HG03139 (cell line): Measurements from ENCODE around the gene TEKT3.

Experiments
- ATAC-seq: cut with Tn5 transposase; IDR thresholded peaks from one replicate; pipeline ENCODE4 v1.9.1; 2021; ENCODE audit not compliant: unreplicated experiment

The TEKT3 gene

DNA sequence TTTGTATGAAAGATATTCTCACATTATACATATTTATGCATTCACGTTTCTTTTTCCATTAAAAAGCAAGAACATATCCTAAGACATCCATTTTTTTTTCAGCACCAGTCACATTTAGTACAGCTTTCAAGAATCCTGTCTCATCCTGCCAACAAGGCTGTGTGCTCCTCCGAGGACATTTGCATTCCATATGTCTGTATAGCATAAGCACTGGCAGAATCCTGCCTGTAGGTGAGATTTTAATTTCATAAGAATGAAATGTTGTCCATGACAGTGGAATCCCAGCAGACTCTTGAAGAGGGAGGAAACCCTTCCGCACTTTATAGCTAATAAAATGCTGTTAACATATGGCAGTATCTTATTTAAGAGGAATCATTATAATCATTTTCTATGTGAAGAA is 73.4 kb downstream of the TEKT3 start:
- no peak for ATAC-seq

DNA sequence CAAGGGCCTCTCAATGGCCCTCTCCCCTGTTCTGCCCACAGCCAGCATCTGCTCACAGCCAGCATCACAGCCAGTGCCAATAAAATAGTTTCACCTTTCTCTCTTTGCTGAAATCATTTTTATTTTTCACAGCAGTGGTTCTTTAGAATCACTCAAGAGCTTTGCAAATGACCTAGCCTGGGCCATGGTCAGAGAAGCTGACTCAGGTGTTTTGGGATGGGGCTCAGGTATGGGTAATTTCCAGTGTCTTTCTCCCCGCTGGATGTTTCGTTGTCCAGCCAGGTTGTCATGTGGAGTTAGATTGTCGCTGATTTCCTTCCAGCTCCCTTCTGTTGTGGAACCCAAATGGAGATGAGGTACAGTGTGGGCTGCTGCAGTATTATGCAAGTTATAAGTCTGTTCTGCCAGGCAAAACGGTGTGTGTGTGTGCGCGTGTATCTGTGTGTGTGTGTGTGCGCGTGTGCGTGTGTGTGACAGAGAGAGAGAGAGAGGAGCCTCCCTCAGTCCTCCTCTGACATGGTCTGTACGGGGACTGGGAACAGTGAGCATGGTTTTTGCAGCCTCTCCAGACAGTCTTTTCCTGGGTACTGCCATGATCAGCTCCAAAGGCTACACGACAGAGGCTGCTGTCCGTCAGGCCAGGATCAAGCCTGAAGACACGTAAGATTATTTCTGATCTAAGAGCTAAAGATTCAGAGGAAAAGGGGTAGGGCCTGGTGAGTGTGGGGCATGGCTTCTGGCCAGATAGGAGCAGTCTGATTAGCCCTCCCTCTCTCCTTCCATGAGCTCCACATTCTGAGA is 74.9 kb downstream of the TEKT3 start:
- ATAC-seq, result no peak

DNA sequence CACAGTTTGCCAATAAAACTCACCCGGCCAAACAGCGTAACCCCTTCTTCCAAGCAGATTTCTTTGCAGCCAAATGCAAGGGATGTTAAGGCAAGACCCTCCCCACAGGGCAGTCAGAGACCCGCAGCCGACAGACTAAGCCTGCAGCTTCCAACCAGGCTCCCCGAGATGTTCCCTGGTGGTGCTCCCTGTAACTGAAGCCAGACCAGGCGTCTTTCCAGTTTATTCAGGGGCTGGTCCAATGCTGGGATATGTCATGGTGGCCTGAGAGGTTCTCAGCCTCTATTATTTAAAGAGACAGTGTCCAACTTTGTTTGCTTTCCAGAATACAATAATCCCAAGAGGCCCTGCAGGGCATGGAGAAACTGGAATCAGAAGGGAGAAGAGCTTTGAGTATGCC is 76.3 kb downstream of the TEKT3 start, which contains the start of gene PMP22:
TSS of gene PMP22 (minus strand) at position 196 of the 400 bp plus-strand sequence. CDS start 4,599 bp downstream, outside the sequence.
- no peak for ATAC-seq

DNA sequence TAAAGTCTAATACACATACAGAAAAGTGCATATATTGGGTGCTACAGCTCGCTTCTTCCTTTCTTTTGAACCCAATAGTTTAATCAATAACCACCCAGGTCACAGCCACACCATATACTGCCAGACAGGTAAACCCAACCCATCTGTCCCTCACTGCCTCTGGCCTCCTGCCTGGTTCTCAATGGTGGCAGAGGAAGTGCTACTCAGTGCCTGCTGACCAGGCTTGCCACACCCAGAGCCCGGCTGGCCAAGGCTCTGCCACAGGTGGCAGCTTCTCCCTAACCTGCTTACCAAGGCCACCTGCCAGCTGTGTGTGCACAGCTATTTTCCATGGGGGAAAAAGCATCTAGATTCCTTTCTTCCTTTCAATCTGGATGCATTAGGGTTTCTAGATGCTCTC is 76.9 kb downstream of the TEKT3 start:
- ATAC-seq, result no peak

DNA sequence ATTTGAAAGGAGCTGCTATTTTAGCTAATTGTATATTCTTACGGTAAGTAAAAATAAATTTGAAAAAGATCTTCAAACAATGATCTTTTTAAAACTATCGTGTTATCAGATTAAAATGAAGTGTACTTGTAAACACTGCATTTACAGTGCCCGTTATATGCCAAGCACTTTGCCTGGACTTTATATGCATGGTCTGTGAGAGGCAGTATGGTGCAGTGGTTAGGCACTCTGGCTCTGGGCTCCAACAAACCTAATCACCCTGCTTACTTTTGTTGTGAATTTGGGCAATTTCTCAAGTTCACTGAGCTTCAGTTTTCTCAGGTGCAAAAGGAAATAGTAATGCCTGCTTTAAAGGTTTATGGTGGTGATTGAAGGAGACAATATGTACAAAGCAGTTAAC is 77.7 kb downstream of the TEKT3 start:
- no peak for ATAC-seq

DNA sequence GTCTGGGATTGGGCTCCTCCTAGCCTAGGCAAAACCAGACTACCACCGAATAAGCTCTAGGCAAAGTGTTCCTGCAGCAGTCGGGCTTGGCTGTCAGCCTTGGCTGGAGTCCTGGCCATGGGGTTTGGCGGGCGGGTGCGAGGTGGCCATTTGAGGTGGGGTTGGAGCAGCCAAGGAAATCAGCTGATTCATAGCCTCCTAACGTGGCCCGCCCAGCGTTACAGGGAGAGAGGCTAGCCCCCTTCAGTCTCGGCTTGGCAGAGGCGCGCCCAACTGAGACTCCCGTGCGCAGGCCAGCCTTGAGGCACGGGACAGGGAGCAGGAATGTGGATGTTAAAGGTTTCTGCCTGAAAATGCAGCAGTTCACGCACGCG is 78.2 kb downstream of the TEKT3 start:
- no peak for ATAC-seq

DNA sequence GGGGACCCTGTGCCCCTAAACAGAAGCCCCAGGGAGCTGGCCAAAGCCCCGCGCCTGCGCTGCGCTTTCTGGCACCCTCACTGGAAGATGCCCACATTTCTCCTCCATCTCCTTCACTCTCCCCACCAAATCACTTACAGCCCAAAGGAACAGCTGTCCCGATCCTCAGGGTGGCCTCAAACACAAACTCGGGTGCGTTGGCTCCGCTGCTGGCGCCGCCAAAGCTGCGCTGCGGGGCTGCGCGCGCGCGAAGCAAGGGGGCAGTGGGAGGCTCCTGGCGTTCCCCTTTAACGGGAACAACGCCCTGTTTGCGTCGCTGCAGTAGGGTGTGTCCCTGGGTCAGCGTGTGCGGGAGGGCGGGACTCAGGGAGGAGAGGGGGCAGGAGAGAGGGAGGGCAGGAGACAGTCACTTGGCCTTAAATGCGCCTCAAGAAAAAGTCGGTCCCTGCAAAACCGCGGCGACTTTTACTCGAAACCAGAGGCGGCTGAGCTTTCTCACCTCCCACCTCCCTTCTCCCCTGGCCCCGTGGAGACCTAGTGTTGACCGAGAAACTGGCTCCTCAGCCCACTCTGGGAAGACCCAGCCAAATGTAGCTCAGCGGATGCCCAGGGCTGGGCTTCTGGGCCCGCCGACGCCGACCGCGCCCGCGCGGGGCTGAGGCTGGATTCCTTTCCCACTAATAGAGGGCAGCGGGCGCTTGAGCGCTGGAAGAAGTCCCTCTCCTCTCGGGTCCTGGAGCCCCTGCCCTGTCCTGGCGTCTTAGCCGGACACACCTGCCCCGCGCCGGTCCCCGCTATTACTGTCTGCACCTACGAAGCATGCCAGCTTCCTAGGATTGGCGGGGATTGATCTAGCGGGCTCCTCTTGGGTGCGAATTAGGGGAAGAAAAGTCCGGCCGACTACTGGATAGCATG is 78.8 kb downstream of the TEKT3 start:
- no peak for ATAC-seq

DNA sequence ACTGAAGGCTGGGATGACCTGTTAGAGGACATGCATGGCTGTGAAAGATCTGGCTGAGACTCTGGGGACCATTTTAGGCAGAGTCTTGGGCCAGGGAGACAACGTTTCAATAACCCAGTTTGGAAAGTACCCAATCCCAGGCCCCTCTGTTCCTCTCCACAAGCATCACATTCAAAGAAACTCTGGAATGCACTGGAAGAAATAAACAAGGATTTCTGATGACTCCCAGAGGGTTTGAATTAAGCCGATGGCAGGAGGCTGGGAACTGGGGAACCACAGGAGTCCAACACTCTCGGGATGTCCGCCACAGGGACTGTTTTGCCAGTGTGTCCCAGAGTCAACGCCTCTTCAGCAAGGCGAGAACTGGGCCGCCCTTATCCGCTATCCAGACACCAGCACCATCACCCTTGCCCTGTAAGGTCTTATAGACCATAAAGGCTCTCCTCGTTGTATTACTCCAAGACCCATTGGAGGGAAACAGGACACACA is 79.6 kb downstream of the TEKT3 start:
- ATAC-seq, result no peak

DNA sequence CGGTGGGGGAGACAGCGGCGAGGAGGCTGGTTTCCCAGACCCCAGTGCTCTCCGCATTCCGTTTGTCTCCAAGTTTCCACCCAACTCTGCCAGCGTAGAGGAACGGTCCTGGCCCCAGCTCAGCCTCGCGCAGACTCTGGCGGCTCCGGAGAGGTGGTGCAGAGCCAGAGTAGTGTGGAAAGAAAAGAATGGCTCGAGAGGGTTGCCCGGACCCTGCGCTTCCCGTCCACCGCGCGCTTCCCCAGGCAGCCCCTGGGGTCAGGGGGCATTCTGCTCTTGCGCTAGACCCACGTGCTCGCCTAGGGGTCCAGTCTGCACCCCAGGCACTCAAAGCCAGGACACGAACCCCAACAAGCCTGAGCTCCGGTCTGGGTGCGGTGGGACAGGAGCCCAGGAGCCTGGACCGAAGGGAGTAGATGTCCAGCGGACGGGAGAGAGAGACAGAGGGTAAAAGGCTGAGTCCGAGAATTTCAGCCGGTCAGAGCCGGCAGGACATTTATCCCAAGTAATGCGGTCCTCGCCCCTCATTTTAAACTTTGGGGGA is 80.1 kb downstream of the TEKT3 start:
- no peak for ATAC-seq

DNA sequence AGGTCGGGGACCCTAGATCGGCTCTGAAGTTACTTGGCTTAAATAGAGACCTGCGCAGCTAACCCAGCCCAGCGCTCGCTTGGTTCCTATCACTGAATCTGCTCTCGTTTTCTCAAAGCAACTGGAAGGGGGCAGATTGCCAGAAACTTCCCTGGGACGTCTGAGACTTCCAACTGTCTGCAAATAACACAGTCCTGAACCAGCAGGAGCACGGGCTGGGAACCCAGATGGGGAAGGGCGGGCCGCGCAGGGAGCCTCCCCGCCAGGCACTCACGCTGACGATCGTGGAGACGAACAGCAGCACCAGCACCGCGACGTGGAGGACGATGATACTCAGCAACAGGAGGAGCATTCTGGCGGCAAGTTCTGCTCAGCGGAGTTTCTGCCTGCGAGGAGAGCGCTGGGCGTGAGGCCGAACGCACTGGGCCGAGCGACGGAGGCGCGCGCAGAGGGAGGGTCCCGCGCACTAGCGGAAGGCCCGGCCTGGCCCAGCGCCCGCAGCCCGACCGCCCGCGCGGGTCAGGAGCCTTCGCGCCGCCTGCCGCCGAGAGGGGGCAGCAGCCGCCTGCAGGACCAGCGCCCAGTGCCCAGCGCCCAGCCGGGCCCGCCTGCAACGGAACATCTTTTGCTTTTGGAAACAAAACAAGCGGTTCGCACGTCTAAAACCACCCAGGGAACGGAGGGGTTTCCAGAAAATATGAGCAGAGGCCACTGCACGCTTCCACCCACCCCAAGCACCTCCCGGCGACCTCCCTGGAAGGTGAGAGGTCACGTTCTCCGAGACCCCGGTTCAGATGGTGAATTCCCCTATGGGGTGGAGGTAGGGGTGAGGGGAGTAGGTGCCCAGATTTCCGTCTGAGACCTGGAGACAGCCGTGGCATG is 80.8 kb downstream of the TEKT3 start:
- peak; percentile 56 for ATAC-seq

DNA sequence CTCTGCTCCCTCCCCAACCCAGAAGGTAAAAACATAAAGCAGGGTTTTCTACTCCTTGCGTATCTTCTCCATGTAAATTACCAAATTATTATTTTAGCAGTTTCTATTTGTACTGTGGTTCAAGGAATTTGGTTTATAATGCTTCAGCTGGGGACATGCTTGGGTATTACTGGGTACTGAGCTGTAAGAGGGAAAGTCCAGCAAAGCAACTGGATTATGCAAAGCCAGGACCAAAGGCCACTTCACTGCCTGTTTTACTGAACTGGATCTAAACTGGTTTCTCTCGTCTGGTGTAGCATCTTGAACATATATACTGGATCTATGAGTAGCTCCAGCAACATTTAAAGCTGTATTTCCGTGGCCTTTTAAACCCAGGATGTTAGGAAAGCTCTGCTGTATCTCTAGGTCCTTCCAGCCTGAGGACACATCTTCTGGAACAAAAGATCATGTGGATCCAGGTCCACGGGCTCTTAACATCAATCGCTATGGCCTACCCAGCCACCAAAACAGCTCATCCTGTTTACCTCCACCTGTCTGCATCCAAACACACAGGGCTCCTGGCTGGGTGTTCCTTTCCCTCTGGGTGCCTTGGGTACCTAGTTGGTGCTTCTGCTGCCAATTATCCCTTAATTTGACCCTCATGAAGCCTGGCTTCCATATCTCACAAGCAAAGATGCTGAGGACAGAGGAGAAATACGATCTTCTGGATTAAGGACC is 83.4 kb downstream of the TEKT3 start:
- no peak for ATAC-seq

DNA sequence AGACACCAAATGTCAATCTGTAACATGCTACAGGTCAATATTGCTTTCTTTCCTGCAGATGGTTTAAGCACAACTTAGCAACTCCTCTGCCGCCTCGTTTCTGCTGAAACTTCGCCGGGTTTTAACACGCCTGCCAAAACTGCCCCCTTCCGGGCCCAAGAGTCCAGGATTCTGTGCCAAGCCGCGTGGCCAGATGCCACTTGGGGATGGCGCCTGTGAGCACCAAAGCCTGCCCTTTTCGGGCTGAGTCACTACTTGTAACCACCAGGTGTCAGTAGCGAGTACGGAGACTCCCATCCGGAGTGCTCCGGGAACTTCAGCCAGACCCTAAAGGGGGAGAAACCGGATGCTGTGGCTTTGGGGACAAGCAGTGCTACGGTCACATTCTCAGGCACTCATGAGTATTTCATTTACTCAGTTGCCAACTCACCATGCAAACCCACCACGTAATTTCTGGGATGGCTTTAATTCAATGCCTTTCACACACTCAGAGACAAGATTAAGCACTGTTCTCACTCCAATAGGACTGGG is 84.1 kb downstream of the TEKT3 start:
- peak; percentile 84 for ATAC-seq

DNA sequence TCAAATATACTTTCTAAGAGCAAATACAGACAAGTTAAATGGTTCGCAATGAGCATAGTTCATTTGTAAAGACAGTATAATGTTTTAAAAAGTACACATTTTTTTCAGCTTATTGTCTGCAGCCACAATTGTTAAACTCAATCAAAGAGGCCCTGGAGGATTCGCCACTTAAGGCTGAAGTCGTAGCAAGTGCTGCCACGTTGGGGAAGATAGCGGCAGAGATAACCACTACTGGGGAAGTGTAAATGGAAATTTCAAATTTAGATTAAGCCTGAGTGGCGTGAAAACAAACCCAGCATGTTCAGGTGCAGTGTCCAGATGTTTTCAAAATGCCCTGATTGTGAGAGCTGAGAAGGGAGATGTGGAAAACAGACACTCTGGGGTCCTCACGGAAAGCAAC is 84.7 kb downstream of the TEKT3 start:
- no peak for ATAC-seq

DNA sequence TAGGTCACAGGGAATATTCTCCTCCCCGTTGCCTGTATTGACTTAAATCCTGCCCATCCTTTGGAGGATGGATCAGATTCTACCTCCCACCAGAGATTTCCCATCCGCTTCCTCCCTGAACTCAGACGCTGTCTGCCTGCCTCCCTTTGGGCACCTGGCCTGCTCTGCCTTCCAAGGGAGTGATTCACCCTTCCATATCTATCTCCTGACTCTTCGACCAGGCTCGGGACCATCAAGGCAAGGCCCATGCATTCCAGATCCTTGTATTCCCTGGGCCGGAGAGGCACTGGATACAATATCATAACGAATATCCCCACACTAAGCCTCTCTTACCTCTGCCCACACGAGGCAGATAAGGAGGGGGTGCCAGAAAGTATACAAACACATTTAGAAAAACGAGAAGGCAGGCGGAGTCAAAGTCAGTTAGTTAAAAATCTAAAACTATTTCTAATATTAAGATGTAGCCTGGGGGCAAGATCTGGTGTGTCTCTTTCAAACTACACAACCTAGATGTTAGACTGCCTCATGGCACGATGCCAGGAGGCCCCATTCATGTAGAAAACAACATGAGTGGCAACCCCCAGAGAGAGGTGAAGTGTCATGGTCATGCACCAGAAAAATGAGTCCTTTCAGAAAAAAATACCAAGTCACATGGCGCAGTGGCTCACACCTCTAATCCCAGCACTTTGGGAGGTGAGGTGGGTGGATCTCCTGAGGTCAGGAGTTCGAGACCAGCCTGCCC is 85.5 kb downstream of the TEKT3 start:
- ATAC-seq, result no peak
